Thyroid gland (tissue), 4 donors: Measurements from ENCODE around the gene MOV10.

Experiments
- CTCF ChIP-seq, 6 experiments: fragments of 200-600 bp in 3 of 6; fragments of 450-650 bp in 3 of 6; sonication (generic) in 3 of 6; IDR thresholded peaks; one replicate each; pipeline ENCODE4 v1.5.1; 2016 to 2019; ENCODE audit warnings: antibody characterized with exemption in 6 of 6, mild to moderate bottlenecking in 2 of 6, inconsistent platforms in 1 of 6, moderate library complexity in 1 of 6
- POLR2A ChIP-seq, 2 donors: fragments of 450-650 bp; IDR thresholded peaks; one replicate each; pipeline ENCODE4 v1.6.1; 2017; ENCODE audit warnings: antibody characterized with exemption in 2 of 2, mild to moderate bottlenecking in 2 of 2, moderate library complexity in 1 of 2

DNA sequence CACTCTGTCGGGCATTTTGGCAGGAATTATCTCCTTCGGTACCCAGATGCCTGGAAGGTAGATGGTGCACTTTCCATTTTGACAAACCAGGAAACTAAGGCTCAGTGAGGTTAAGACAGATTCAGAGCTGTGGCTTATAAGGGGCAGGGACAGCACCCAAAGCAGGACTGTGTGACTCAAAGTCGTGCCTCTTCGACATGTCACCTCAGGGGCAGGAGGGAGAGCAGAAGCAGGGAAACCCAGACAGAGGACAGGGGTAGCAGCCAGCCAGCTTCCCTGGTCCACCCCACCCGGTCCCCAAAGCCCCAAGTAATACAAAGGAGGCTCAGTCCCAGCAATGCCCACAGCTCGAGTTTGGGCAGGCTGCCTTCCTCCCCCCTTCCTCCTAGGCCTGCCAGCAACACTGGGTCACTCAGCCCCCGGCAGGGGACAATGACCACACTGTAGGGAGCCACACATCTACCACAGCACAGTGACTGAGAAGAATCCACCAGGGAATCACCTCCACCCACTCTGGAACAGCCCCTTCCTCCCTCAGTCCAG, 30.0 kb downstream of the MOV10 start:
- TF ChIP-seq CTCF (IDR thresholded peaks at IDR 0.05), result no peak
- no peak for TF ChIP-seq POLR2A (IDR thresholded peaks at IDR 0.05)
